HCT116 (cell line): ENCODE measurements around the gene IL3. TPM values are rescaled to one million over a fixed set of nuclear protein-coding genes. Genes with fewer than 3 reads are reported as not detected.
A peak's percentile ranks its signal among the peaks of the same experiment; 100 is the strongest.

Experiments used
- ATAC-seq: fragments of 200-7000 bp; cut with Tn5 transposase; 2 replicates; pipeline ENCODE4 v1.9.1; 2020; ENCODE audit warnings: mild to moderate bottlenecking, moderate library complexity
- BruUV-seq: library from RNA; stranded (reverse); fragments of 400-500 nt; replicated peaks from 2 replicates; lab custom pipeline; 2021; lab: Mats Ljungman, UMichigan
- CTCF ChIA-PET: fragments of 300-600 bp; sonication (Branson Sonifier 250); formaldehyde crosslinking; loops from one replicate; lab custom pipeline; 2021; ENCODE audit warnings: antibody characterized with exemption; lab: Charles Lee
- POLR2A ChIA-PET: fragments of 300-600, 350-600 bp; sonication (Branson Sonifier 250); formaldehyde crosslinking; loops from one replicate; lab custom pipeline; 2021; ENCODE audit warnings: antibody characterized with exemption; lab: Charles Lee
- RAD21 ChIA-PET, 2 experiments: fragments of 300-600 bp; sonication (Branson Sonifier 250); formaldehyde crosslinking; loops; one replicate each; lab custom pipeline; 2023; ENCODE audit warnings: low total read pairs in 2 of 2; ENCODE audit not compliant: uncharacterized antibody in 2 of 2, unreplicated experiment in 2 of 2, low non-redundant PET in 1 of 2; lab: Charles Lee
- DNase-seq: peaks from one replicate; pipeline ENCODE4 v3.0.0-alpha.2; 2010; ENCODE audit warnings: low read depth, low spot score
- H2AFZ ChIP-seq: fragments of 200-600 bp; shearing (Covaris generic), sonication (generic); 2 replicates; pipeline ENCODE4 v1.6.1; 2017; ENCODE audit warnings: low read depth, mixed run types, mixed read lengths, antibody characterized with exemption, low read length; ENCODE audit not compliant: poor library complexity, severe bottlenecking
- H3K27ac ChIP-seq: 2 replicates; pipeline ENCODE4 v1.5.1; 2012; ENCODE audit warnings: low read depth, low read length
- H3K27me3 ChIP-seq: fragments of 200-600 bp; sonication (generic); 2 replicates; pipeline ENCODE4 v1.6.1; 2016; ENCODE audit warnings: mixed run types, low read length, mixed read lengths; ENCODE audit not compliant: insufficient read depth
- H3K36me3 ChIP-seq, 2 experiments: fragments of 200-500 bp in 1 of 2; fragments of 200-600 bp in 1 of 2; sonication (Bioruptor generic) in 1 of 2; sonication (generic) in 1 of 2; 2 replicates each; pipeline versions ENCODE4 v1.5.1 to v1.6.1; 2014 to 2016; ENCODE audit warnings: low read length in 2 of 2, inconsistent platforms in 1 of 2, mixed read lengths in 1 of 2, mixed run types in 1 of 2; ENCODE audit not compliant: insufficient read depth in 2 of 2, control insufficient read depth in 1 of 2
- H3K4me1 ChIP-seq, 2 experiments: fragments of 200-600 bp in 1 of 2; sonication (generic) in 1 of 2; 2 replicates each; pipeline versions ENCODE4 v1.5.1 to v1.6.1; 2012 to 2017; ENCODE audit warnings: low read length in 2 of 2, inconsistent platforms in 1 of 2, mild to moderate bottlenecking in 1 of 2, mixed read lengths in 1 of 2, mixed run types in 1 of 2, moderate library complexity in 1 of 2; ENCODE audit not compliant: insufficient read depth in 2 of 2, control insufficient read depth in 1 of 2
- H3K4me2 ChIP-seq: fragments of 200-600 bp; sonication (generic); 2 replicates; pipeline ENCODE4 v1.6.1; 2017; ENCODE audit warnings: mixed run types, low read length, mixed read lengths
- H3K4me3 ChIP-seq, 2 experiments: fragments of 200-600 bp in 1 of 2; sonication (generic) in 1 of 2; replicated peaks in 1 of 2; 2 replicates each; pipeline ENCODE4 v1.5.1; 2011 to 2016; ENCODE audit warnings: low read length in 2 of 2, control low read depth in 1 of 2, low read depth in 1 of 2, mild to moderate bottlenecking in 1 of 2, mixed read lengths in 1 of 2, mixed run types in 1 of 2
- H3K79me2 ChIP-seq: fragments of 200-600 bp; sonication (generic); 2 replicates; pipeline ENCODE4 v1.6.1; 2017; ENCODE audit warnings: mild to moderate bottlenecking, mixed run types, low read length, moderate library complexity, mixed read lengths; ENCODE audit not compliant: insufficient read depth
- H3K9ac ChIP-seq: fragments of 200-600 bp; sonication (generic); 2 replicates; pipeline ENCODE4 v1.6.1; 2016; ENCODE audit warnings: low read length, mixed read lengths
- H3K9me2 ChIP-seq: fragments of 200-600 bp; sonication (generic), shearing (Covaris generic); 2 replicates; pipeline ENCODE4 v1.6.1; 2017; ENCODE audit warnings: mixed run types, mild to moderate bottlenecking, moderate library complexity; ENCODE audit not compliant: insufficient read depth
- H3K9me3 ChIP-seq, 2 experiments: fragments of 200-500 bp in 1 of 2; fragments of 200-600 bp in 1 of 2; sonication (Bioruptor generic) in 1 of 2; sonication (generic) in 1 of 2; 2 replicates each; pipeline ENCODE4 v1.6.1; 2014 to 2017; ENCODE audit warnings: low read length in 2 of 2, mixed read lengths in 2 of 2, inconsistent platforms in 1 of 2, low read depth in 1 of 2, mild to moderate bottlenecking in 1 of 2, mixed run types in 1 of 2, moderate library complexity in 1 of 2; ENCODE audit not compliant: control insufficient read depth in 1 of 2, insufficient read depth in 1 of 2
- H4K20me1 ChIP-seq: fragments of 200-600 bp; sonication (generic), shearing (Covaris generic); 2 replicates; pipeline ENCODE4 v1.6.1; 2017; ENCODE audit warnings: mixed run types, mild to moderate bottlenecking, moderate library complexity; ENCODE audit not compliant: insufficient read depth
- EZH2 ChIP-seq: fragments of 200-600 bp; sonication (generic); IDR thresholded peaks from 2 replicates; pipeline ENCODE4 v1.6.1; 2017; ENCODE audit warnings: antibody characterized with exemption, mixed run types
- EZH2phosphoT487 ChIP-seq: fragments of 200-600 bp; IDR thresholded peaks from 2 replicates; pipeline ENCODE4 v1.6.1; 2018; ENCODE audit warnings: antibody characterized with exemption, borderline replicate concordance
- FOSL1 ChIP-seq: IDR thresholded peaks from 2 replicates; pipeline ENCODE4 v1.6.1; 2012; ENCODE audit warnings: low read depth
- JUND ChIP-seq: IDR thresholded peaks from 2 replicates; pipeline ENCODE4 v1.6.1; 2012
- POLR2A ChIP-seq: IDR thresholded peaks from 2 replicates; pipeline ENCODE4 v1.7.0; 2011; ENCODE audit warnings: borderline replicate concordance; ENCODE audit not compliant: insufficient read depth, insufficient read length; ENCODE audit errors: extremely low read depth
- POLR2AphosphoS5 ChIP-seq: IDR thresholded peaks from 2 replicates; pipeline ENCODE4 v1.6.1; 2011; ENCODE audit warnings: mild to moderate bottlenecking, low read depth, low read length, moderate library complexity
- SP1 ChIP-seq: IDR thresholded peaks from 2 replicates; pipeline ENCODE4 v1.6.1; 2012; ENCODE audit warnings: low read depth
- SRF ChIP-seq: IDR thresholded peaks from 2 replicates; pipeline ENCODE4 v1.6.1; 2012; ENCODE audit warnings: low read depth
- TCF7L2 ChIP-seq: IDR thresholded peaks from 2 replicates; pipeline ENCODE4 v1.7.0; 2011; ENCODE audit warnings: borderline replicate concordance, inconsistent platforms; ENCODE audit not compliant: insufficient read depth, insufficient read length; ENCODE audit errors: extremely low read depth
- YY1 ChIP-seq: IDR thresholded peaks from 2 replicates; pipeline ENCODE4 v1.6.1; 2011; ENCODE audit warnings: low read length, low read depth, moderate library complexity, mild to moderate bottlenecking; ENCODE audit not compliant: insufficient replicate concordance; ENCODE audit errors: extremely low read depth
- ZFX ChIP-seq: fragments of 450-650 bp; IDR thresholded peaks from 2 replicates; pipeline ENCODE4 v1.6.1; 2017
- ZNF274 ChIP-seq: fragments of 200-500 bp; sonication (Bioruptor generic); IDR thresholded peaks from 2 replicates; pipeline ENCODE4 v1.6.1; 2014; ENCODE audit warnings: mild to moderate bottlenecking, low read depth, low read length, inconsistent platforms
- intact Hi-C: fragments of 100-400 bp; cut with micrococcal nuclease; formaldehyde crosslinking; loops from 2 replicates; pipeline ENCODE4 v1.10.0; 2022
- total RNA-seq: library from RNA; stranded (reverse); gene quantifications from one replicate; pipeline ENCODE4 v1.2.1, GENCODE V29; 2021; ENCODE audit not compliant: unreplicated experiment
- TF ChIP-seq, protein P1 (sequence below): IDR thresholded peaks from 2 replicates; pipeline ENCODE4 v1.6.1; 2012; ENCODE audit warnings: low read depth

IL3 gene
- total RNA-seq, 1 experiment from 2014 or later: not detected

DNA sequence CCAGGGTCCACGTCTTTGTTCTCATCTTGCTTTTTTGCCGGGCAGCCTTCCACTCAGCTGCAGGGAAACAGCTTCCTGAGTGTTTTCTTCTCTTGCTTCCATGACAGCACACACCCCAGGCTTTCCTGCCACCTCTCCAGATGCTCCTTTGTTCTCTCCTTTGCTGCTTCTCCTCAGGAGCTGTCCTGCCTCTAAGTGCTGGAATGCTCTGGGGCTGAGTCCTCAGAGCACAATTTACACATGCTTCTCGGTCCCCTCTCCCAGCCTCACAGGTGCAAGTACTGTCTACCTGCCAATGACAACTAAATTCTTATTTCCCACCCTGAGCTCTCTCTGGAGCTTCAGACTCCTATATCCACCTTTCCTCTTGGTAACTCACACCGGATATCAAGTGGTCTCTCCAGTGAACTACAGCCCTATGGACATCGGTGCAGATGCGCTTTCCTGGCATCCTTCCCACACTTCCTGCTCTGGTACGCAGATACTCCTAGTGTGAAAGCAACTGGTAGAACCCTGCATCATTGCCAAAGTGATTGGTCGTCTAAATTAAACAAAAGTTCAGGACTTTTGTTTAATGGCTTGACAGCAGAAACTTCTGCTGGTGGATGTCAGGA is 35.6 kb upstream of the IL3 start:
- CTCF ChIA-PET: no interaction called here
- no peak overlapping the region for H3K4me2 ChIP-seq
- H3K4me3 ChIP-seq: no peak overlapping the region
- no peaks in the 10 kb centered on the region for H3K79me2 ChIP-seq
- H4K20me1 ChIP-seq: no peaks in the 10 kb centered on the region
- no peaks in the 10 kb centered on the region for H3K9me2 ChIP-seq
- BruUV-seq: no TSS peak
- H3K9me3 ChIP-seq: no peaks in the 10 kb centered on the region
- H3K36me3 ChIP-seq: no peaks in the 10 kb centered on the region
- no peak for TF ChIP-seq POLR2A
- TF ChIP-seq EZH2phosphoT487: no peak
- TF ChIP-seq, protein P1, sequence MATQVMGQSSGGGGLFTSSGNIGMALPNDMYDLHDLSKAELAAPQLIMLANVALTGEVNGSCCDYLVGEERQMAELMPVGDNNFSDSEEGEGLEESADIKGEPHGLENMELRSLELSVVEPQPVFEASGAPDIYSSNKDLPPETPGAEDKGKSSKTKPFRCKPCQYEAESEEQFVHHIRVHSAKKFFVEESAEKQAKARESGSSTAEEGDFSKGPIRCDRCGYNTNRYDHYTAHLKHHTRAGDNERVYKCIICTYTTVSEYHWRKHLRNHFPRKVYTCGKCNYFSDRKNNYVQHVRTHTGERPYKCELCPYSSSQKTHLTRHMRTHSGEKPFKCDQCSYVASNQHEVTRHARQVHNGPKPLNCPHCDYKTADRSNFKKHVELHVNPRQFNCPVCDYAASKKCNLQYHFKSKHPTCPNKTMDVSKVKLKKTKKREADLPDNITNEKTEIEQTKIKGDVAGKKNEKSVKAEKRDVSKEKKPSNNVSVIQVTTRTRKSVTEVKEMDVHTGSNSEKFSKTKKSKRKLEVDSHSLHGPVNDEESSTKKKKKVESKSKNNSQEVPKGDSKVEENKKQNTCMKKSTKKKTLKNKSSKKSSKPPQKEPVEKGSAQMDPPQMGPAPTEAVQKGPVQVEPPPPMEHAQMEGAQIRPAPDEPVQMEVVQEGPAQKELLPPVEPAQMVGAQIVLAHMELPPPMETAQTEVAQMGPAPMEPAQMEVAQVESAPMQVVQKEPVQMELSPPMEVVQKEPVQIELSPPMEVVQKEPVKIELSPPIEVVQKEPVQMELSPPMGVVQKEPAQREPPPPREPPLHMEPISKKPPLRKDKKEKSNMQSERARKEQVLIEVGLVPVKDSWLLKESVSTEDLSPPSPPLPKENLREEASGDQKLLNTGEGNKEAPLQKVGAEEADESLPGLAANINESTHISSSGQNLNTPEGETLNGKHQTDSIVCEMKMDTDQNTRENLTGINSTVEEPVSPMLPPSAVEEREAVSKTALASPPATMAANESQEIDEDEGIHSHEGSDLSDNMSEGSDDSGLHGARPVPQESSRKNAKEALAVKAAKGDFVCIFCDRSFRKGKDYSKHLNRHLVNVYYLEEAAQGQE: peak; percentile 24
- TF ChIP-seq, all 23 proteins: peak for 1
- no peak for DNase-seq
- H3K4me1 ChIP-seq: no peaks in the 10 kb centered on the region
- ATAC-seq: no peak
- no peak overlapping the region for H3K9ac ChIP-seq
- ChIA-PET RAD21 (no interaction called here), POLR2A (no interaction called here)
- intact Hi-C loops: no loop called here
- no peaks in the 10 kb centered on the region for H3K27me3 ChIP-seq
- no peak overlapping the region for H2AFZ ChIP-seq
- H3K27ac ChIP-seq: no peak overlapping the region

- CTCF ChIA-PET: no interaction called here
- TF ChIP-seq SRF: no peak
- TF ChIP-seq FOSL1: no peak
- TF ChIP-seq, protein P1: no peak
- no peak for TF ChIP-seq POLR2AphosphoS5
- no peak for TF ChIP-seq ZNF274
- no peak for TF ChIP-seq YY1
- no peak for TF ChIP-seq TCF7L2
- TF ChIP-seq JUND: no peak
- no peak for TF ChIP-seq ZFX
- TF ChIP-seq EZH2: no peak
- TF ChIP-seq SP1: no peak
Observed at GRCh38 chr5:132025403-132025971, 35.0 kb upstream of the IL3 start.

More at GRCh38 chr5:132025403-132025971, 35.0 kb upstream of the IL3 start:
- ATAC-seq (no peak), DNase-seq (no peak)
- Histone ChIP-seq H2AFZ (no peak overlapping the region), H3K4me1 (no peaks in the 10 kb centered on the region), H3K27ac (no peak overlapping the region), H3K9me3 (no peaks in the 10 kb centered on the region), H3K4me2 (no peak overlapping the region), H3K79me2 (no peaks in the 10 kb centered on the region), H3K9me2 (no peaks in the 10 kb centered on the region), H4K20me1 (no peaks in the 10 kb centered on the region), H3K27me3 (no peaks in the 10 kb centered on the region), H3K9ac (no peak overlapping the region), H3K4me3 (no peak overlapping the region), H3K36me3 (no peaks in the 10 kb centered on the region)
- intact Hi-C loops: no loop called here
- ChIA-PET POLR2A (no interaction called here), RAD21 (no interaction called here)
- no TSS peak for BruUV-seq
